GM12875 (cell line): ENCODE data around the gene DDHD1.

Experiments used
- H3K4me3 ChIP-seq: one replicate; pipeline ENCODE4 v1.5.1; 2011; ENCODE audit warnings: low read depth, low read length, control low read depth
- CTCF ChIP-seq: IDR thresholded peaks from 2 replicates; pipeline ENCODE4 v1.5.1; 2011; ENCODE audit warnings: low read depth, mild to moderate bottlenecking, control low read depth, inconsistent platforms, low read length, moderate library complexity, borderline replicate concordance; ENCODE audit not compliant: insufficient read depth

Gene DDHD1

GRCh38 chr14:52987514-52987913, 165.6 kb downstream of the DDHD1 start:
- no peak for TF ChIP-seq CTCF
- no peak overlapping the region for H3K4me3 ChIP-seq

GRCh38 chr14:52987042-52987441, 166.1 kb downstream of the DDHD1 start:
- no peak overlapping the region for H3K4me3 ChIP-seq
- no peak for TF ChIP-seq CTCF
